Measurements from ENCODE around the gene PIK3R6.
"Not testable (repeated sequence)": the region's sequence is repeated elsewhere in the genome, so short reads cannot be mapped to it uniquely, and the experiment has no call there.

PIK3R6 gene

GRCh38 chr17:8872705-8873435, 5.4 kb upstream of the PIK3R6 start:
- no peak for DNase-seq

GRCh38 chr17:8872036-8872704, 4.7 kb upstream of the PIK3R6 start:
- DNase-seq, result no peak

DNA sequence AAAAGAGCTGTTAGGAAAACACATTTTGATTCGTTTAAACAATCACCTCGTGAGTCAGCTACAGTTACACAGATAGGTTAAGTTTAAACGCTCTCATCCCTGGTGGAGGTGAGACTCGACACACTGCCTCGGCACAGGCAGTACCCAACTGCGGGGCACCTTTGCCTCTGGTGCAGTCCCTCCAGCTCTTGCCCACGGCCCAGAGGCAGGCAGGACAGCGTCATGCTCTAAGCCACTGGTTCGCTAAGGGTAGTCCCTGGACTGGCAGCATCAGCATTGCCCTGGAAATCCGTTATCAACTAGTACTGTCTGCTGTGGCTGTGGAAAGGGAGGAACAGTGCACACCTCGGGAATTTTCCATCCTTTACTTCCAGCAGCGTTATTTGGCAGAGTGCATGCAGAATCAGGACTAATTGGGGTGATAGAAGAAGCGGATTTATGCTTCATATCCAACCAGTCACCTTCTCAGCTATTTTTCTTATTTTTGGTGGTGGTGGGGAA, 3.7 kb upstream of the PIK3R6 start:
- no peak for DNase-seq

DNA sequence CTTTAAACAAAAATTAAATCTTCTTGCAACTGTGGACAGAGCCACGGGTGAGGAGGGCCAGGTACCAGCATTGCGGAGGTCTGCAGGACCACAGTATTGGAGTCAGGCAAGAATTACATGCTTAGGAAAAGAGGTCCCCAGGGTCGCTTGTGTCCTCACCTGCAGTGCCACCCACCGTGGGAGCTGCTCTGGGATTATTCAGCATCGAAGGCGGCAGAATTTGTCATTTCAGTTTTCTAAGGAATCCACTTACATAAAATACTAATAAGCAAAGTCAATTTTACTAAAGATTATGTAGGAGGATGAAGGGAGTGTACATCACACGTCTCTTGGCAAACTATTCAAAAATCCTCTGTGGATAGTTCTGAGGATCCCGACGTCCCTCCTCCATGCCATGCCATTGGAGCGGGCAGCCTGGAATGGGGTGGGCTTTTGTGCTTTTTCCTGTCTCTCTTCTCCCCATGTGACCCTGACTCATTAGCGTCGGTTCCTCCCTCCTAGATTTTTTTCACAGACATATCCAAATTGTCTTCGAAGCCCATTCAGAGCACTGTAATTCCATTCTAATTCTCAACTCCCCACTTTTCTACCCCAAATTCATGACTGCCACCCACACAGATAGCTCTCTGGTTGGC, 3.0 kb upstream of the PIK3R6 start:
- no peak for DNase-seq

GRCh38 chr17:8869114-8869815, 1.8 kb upstream of the PIK3R6 start:
- no peak for DNase-seq

DNA sequence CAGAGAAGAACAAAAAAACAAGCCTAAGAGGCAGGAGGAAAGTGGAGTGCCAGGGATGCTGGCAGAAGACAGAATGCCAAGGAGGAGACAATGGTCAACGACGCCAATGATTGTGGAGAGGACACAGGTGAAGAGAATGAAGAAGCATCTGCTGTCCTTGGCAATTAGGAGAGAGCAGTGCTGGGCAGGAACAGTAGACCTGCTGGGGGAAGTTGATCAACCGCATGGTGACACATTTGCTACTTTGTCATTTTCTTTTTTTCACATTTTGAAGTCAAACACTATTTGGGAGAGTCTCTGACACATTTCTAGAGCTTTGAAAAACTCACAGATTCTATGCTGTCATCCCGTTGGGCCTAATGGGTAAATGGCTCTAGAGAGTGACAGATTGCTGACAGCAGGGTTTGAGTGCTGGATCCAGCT, 1.1 kb upstream of the PIK3R6 start:
- DNase-seq, result no peak

DNA sequence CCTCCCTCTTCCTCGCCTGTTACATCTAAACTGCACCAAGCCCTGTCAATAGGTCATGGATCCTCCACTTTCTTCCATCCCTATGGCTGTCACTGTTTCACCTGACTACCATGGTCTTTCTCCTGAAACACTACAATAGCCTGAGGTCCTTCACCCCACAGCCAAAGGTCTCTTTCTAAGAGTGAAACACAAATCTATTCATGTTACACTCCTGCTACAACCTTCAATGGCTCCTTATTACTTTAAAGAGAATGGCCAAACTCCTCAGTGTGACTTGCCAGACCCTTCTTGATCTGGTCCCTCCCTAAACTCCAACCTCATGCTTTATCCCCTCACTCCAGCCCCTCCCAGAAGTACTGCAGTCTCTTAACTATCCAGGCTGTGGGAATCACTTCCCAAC, 618 bp upstream of the PIK3R6 start:
- DNase-seq, result no peak

- DNase-seq, result no peak
Measured at GRCh38 chr17:8865811-8866210, 1.7 kb downstream of the PIK3R6 start.

DNA sequence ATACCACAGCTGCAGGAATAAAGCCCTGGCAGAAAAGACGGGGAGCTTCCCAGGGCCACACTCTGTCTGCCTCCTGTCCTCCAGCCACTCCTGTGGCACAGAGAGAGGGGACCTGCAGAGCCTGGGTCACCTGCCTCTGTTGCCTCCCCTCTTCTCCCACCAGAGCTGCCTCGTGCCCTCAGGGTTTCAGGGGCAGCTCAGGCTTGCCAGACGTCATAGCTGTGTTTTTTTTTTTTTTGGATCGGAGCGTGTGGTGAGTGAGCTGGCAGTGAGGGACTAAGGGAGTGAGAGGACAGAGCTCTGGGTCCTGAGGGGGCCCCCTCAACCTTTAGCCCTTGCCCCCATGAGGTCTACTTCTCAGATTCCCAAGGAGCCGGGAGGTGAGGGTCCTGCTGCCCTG, 2.1 kb downstream of the PIK3R6 start:
- no peak for DNase-seq

GRCh38 chr17:8862213-8863056, 5.0 kb downstream of the PIK3R6 start:
- no peak for DNase-seq

DNA sequence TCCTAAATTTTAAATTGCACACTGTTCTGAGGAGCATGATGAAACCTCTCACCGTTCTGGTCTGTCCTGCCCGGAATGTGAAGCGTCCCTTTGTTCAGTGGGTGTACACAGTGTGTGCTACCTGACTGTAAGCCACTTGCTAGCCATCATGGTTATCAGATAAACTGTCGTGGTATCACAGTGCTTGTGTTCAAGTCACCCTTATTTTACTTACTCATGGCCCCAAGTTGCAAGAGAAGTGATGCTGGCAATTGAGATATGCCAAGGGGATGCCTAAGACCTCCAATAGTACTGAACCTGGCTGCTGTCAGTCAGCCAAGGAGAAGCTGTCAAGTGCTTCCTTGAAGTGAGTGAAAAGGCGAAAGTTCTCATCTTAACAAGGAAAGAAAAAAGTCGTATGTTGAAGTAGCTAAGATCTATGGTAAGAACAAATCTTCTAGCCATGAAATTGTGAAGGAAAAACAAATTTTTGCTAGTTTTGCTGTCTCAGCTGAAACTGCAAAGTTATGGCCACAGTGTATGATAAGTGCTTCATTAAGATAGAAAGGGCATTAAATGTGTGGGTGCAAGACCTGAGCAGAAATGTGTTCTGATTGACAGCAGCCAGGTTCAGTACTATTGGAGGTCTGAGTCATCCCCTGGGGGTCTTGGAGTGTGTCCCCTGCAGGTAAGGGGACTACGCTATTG, 5.8 kb downstream of the PIK3R6 start:
- no peak for DNase-seq

DNA sequence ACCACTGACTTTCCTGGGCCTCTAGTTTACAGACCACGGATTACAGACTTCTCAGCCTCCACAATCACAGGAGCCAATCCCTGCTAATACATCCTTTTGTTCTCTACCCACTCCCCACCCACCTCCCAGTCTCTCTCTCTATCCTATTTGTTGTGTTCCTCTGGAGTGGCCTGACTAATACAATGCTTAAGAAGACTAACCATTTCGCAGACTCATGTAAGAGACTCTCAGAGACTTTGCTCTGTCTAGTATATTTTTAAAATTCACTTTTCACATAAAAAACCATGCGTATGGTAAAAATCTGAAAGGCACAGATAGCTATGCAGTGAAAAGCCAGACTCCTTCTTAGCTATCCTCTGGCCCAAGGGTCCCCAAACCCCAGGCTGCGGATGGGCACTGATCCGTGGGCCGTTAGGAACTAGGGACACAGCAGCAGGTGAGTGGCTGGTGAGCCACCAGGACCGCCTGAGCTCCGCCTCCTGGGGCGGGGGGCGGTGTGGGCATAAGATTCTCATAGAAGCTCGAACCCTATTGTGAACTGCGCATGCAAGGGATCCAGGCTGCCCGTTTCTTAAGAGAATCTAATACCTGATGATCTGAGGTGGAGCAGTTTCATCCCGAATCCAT, 7.6 kb downstream of the PIK3R6 start:
- DNase-seq, result no peak

DNA sequence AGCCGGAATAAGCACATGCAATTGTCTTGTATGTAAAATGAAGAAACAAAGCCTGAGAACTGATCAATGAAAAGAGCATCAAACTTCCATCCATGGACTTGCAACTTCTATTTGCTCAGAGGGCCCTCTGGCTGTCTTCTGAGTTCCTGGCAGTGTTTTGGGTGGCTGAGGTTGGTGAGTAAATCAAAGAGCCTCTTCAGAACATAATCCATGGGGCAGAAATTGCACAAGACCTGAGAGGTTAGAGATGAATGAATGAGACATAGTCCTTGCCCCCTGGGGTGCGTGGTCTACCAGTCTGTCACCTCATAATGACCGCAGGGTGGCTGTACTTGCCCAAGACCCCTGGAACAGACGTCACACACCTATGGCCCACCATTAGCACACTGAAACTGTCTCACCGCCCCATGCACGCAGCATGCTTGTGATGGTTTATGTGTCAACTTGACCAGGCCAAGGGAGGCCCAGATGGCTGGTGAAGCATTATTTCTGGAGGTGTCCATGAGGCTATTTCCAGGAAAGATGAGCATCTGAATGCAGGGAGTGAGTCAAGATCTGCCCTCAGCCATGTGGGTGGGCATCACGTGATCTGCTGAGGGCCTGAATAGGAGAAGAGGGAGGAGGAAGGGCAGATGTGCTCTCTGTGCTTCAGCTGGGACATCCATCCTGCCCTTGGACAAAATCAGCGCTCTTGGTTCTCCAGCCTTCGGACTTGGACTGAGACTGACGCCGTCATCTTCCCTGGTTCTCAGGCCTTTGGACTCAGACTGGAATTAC, 8.3 kb downstream of the PIK3R6 start:
- no peak for DNase-seq

GRCh38 chr17:8857919-8858318, 9.6 kb downstream of the PIK3R6 start:
- DNase-seq, result no peak

DNA sequence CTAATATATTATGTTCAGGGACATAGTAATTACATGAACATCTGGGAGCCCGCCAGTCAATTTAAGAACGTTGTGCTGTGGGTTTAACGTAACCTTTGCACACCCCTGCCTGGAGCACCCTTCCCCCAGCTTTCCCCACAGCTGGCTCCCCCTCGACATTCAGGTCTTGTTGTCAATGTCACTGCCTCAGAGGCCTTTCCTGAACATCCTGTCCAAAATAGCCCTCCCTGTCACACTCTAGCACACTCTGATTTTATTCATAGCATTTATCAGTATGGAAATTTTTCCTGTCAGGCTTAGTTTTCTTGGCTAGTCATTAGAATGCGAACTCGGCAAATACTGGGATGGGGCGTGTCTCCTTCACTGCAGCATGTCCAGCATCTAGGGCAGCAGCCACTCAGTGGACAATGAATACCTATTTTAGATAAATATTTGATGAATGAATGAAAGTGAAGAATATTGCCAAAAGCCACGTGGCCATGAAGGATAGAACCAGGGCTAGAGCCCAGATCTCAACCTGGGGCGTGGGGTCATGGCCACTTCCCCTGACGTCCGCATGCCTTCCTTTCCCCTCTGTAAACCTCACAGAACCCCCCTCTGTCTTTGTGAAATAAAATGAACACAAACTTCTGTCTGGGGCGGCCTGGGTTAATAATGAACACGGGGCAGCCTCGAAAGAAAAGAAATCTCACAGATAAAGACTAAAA, 10.5 kb downstream of the PIK3R6 start:
- DNase-seq, result peak; percentile 54

- DNase-seq, result not testable (repeated sequence)
Measured at GRCh38 chr17:8856205-8856603, 11.3 kb downstream of the PIK3R6 start.

DNA sequence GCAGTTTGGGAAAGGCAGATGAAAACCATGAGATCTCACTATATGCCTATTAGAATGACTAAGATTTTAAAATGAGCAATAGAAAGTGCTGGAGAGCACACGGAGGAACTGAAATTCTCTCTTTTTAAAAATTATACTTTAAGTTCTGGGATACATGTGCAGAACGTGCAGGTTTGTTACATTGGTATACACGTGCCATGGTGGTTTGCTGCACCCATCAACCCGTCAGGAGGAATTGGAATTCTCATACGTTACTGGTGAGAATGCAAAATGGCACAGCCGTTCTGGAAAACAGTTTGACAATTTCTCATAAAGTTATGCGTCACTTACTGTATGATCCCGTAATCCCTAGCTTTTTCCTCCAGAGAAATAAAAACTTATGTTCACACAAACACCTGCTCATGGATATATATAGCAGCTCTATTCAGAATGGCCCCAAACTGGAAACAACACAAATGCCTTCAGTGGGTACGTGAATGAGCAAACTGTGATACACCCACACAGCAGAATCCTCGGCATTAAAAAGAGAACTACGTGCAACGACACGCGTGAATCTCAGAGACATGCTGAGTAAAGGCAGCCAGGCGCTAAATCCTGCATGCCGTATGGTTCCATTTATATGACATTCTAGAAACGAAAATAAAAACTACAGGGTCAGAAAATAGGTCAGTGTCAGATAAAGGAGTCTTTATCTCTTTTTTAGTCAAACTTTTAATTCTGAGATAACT, 11.8 kb downstream of the PIK3R6 start:
- no peak for DNase-seq

DNA sequence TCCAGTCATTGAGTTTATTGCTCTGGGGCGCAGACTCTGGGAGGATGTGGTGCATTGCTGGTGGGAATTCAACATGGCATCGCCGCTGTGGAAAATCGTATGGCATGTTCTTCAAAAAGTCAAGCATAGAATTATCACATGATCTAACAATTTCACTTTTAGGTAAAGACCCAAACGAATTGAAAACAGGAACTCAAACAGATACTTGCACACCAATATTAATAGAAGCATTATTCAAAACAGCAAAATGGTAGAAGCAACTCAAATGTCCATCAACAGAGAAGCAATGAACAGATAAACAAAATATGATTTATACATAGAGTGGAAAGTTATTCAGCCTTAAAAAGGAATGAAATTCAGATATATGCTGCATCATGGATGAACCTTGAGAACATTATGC, 15.9 kb downstream of the PIK3R6 start:
- DNase-seq, result no peak

All from NCI-H1694 treated with DMSO at 0.1 percent for 48 hours (cell line).